Lower leg skin (tissue), 4 donors: ENCODE measurements around the gene TOMM34. TPM values are rescaled to one million over a fixed set of nuclear protein-coding genes. Genes with fewer than 3 reads are reported as not detected.
A peak's percentile ranks its signal among the peaks of the same experiment; 100 is the strongest.

Experiments used
- DNase-seq, 2 donors: peaks; one replicate each; pipeline ENCODE4 v3.0.0-alpha.2; 2019; ENCODE audit warnings: low spot score in 2 of 2
- H3K4me3 ChIP-seq: fragments of 200-600 bp; sonication (generic); 2 replicates; pipeline ENCODE4 v1.5.1; 2017; ENCODE audit warnings: mild to moderate bottlenecking, low read depth; ENCODE audit not compliant: poor library complexity, severe bottlenecking
- POLR2A ChIP-seq, 2 donors: fragments of 450-650 bp; IDR thresholded peaks; one replicate each; pipeline ENCODE4 v1.6.1; 2016 to 2017; ENCODE audit warnings: antibody characterized with exemption in 2 of 2, mild to moderate bottlenecking in 1 of 2, moderate library complexity in 1 of 2
- WGBS, 2 donors: methylation state at CpG; one replicate each; pipeline ENCODE4 v1.1.5; 2018; 5-methylcytosine and 5-hydroxymethylcytosine counted together
- intact Hi-C: fragments of 100-400 bp; cut with DNase I; formaldehyde crosslinking; loops from one replicate; pipeline ENCODE4 v1.15.0; 2023; ENCODE audit warnings: low total_unique reads
- total RNA-seq, 4 donors: library from RNA; depleted of rRNA; stranded (reverse); fragments of >200 nt; gene quantifications; one replicate each; pipeline ENCODE4 v1.1.0, GENCODE V29; 2016
- TF ChIP-seq, protein P1 (sequence below), 3 donors: fragments of 450-650 bp; IDR thresholded peaks; one replicate each; pipeline ENCODE4 v1.5.1; 2016; ENCODE audit warnings: antibody characterized with exemption in 3 of 3, mild to moderate bottlenecking in 3 of 3, moderate library complexity in 2 of 3

Gene TOMM34
- total RNA-seq, 4 donors from 2014 or later = 9.8 to 19.5 (median 12.4) TPM

DNA sequence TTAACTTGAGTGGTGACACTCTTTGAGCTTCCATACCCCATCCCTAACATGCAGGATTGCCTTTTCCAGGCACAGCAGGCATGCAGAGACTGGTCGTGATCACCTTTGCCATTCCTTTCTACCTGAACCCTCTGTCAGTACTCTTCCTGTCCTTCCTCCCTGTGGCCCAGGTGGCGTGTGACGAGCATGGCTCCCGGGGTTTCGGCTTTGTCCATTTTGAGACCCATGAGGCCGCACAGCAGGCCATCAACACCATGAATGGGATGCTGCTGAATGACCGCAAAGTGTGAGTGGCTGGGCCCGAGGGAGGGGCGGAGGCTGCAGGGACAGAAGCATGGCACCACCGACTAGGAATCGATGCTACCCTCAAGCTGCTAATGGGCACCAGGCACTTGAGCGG, 43.6 kb downstream of the TOMM34 start:
- intact Hi-C loops = no loop called here
- H3K4me3 ChIP-seq = no peak overlapping the region
- TF ChIP-seq, protein P1, sequence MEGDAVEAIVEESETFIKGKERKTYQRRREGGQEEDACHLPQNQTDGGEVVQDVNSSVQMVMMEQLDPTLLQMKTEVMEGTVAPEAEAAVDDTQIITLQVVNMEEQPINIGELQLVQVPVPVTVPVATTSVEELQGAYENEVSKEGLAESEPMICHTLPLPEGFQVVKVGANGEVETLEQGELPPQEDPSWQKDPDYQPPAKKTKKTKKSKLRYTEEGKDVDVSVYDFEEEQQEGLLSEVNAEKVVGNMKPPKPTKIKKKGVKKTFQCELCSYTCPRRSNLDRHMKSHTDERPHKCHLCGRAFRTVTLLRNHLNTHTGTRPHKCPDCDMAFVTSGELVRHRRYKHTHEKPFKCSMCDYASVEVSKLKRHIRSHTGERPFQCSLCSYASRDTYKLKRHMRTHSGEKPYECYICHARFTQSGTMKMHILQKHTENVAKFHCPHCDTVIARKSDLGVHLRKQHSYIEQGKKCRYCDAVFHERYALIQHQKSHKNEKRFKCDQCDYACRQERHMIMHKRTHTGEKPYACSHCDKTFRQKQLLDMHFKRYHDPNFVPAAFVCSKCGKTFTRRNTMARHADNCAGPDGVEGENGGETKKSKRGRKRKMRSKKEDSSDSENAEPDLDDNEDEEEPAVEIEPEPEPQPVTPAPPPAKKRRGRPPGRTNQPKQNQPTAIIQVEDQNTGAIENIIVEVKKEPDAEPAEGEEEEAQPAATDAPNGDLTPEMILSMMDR (IDR thresholded peaks at IDR 0.05) = no peak
- no peak for TF ChIP-seq POLR2A (IDR thresholded peaks at IDR 0.05)
- 92 to 94% methylated on average over 12 of the region's 12 CpGs for WGBS, 2 donors
- DNase-seq = peak in 1 of 2 donors; percentile 68

DNA sequence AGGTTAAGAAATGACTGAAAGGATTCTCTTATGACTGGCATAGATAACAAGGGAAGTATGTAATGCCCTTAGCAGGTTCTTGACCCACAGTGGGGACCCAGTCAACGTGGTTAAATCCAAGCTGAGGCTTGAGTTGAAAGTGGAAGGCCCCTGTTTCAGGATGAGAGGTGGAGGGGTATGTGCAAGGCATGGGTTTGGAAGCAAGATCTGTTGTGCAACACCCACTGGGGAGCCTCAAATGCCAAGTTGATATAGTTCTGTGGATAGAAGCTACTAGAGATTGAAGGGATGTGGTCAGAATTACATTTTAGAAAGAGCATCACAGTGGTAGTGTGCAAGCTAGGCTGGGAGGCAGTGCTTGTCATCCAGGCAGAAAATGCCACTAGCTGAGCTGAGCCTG, 45.3 kb downstream of the TOMM34 start:
- intact Hi-C loops = no loop called here

DNA sequence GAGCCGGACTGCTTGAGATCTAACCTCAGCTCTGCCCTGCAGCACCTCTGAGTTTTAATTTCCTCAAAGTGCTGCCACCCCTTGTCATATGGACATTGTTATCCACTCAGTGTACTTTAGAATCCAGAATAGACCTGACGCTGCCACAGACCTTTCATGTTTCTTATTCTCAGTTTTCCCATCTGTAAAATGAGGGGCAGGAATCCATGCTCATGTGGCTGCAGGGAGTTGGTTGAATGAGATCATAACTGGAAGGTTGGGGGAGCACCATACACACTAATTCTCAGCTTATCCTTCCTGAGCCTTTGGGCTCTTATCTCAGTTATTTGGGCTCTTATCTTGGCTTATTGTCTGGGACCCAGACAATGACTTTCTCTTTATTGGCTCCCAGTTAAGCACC, 48.0 kb downstream of the TOMM34 start:
- WGBS, 2 donors = 93% methylated on average over 2 of the region's 2 CpGs
- DNase-seq = no peak
- no peak for TF ChIP-seq POLR2A (IDR thresholded peaks at IDR 0.05)
- TF ChIP-seq, protein P1 (IDR thresholded peaks at IDR 0.05) = no peak
- H3K4me3 ChIP-seq = no peak overlapping the region
- intact Hi-C loops = no loop called here

More for the DNA sequence above, 45.3 kb downstream of the TOMM34 start:
- no peak for TF ChIP-seq POLR2A (IDR thresholded peaks at IDR 0.05)
- TF ChIP-seq, protein P1 (IDR thresholded peaks at IDR 0.05) = no peak
- DNase-seq = no peak
- H3K4me3 ChIP-seq = no peak overlapping the region
- 71 to 94% methylated on average over 1 of the region's 1 CpG for WGBS, 2 donors

DNA sequence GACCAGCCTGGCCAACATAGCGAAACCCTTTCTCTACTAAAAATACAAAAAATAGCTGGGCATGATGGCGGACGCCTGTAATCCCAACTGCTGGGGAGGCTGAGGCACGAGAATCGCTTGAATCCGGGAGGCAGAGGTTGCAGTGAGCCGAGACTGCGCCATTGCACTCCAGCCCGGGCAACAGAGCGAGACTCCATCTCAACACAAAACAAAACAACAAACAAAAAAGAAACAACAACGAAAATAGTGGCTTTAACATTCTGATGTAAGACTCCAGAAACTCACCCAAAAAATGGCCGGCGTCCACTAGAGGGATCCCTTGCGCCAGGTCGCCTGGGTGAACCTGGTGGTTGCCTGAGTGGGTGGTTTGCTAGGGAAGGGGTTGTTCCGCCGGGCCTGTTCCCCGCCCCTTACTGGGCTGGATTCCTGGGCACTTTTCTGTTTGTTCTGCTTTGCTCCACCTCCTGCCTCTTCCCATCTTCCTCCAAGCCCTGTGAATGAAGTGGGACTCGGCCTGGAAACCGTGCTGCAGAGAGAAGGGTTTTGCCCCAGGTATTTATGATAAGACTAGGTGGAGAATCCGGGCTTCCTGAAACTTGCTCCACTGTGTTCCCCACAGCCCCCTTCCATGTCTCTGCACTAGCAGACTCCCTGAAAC, 48.8 kb downstream of the TOMM34 start:
- intact Hi-C loops = no loop called here
- TF ChIP-seq, protein P1 (IDR thresholded peaks at IDR 0.05) = peak in 1 of 3 donors; percentile 42
- TF ChIP-seq POLR2A (IDR thresholded peaks at IDR 0.05) = no peak
- WGBS, 2 donors = 63 to 71% methylated on average over 21 of the region's 21 CpGs
- H3K4me3 ChIP-seq = no peak overlapping the region
- peak in 1 of 2 donors; percentile 83 for DNase-seq

DNA sequence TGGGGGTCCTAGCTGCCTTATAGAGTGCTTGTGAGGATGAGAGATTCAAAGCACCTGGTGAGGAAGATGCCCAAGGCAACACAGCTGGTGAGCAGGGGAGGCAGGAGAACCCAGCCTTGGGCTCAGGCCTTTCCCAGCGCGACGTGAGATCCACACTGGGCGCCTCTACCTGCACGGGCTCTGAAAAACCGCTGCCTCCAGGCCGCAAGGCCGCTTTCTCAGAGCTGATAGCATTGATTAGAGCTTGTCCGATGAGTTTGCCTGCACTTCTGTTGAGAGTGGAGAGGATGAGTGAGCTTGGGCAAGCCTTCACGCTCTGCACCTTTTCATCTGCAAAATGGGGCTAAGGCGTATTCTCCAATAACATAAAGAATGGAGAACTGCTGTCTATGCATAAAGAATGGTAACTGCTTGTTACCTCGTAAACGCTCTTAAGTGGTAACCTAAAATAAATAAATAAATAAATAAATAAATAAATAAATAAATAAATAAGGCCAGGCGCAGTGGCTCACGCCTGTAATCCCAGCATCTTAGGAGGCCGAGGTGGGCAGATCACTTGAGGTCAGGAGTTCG, 49.4 kb downstream of the TOMM34 start:
- intact Hi-C loops = no loop called here
- peak in 1 of 2 donors; percentile 75 for DNase-seq
- TF ChIP-seq, protein P1 (IDR thresholded peaks at IDR 0.05) = no peak
- no peak for TF ChIP-seq POLR2A (IDR thresholded peaks at IDR 0.05)
- H3K4me3 ChIP-seq = no peak overlapping the region
- 63 to 81% methylated on average over 10 to 17 of the region's 17 CpGs for WGBS, 2 donors
